GM23338 (cell line): ENCODE results near the gene GPATCH8. TPM values are rescaled to one million over a fixed set of nuclear protein-coding genes. Genes with fewer than 3 reads are reported as not detected.

Source experiments
- ATAC-seq: fragments of 200-7000 bp; cut with Tn5 transposase; 3 replicates; pipeline ENCODE4 v1.9.1; 2020
- DNase-seq: peaks from one replicate; pipeline ENCODE4 v3.0.0-alpha.2; 2015; ENCODE audit warnings: low spot score
- H2AFZ ChIP-seq: fragments of 200-600 bp; sonication (generic); 2 replicates; pipeline ENCODE4 v1.8.0; 2016; ENCODE audit warnings: antibody characterized with exemption, mild to moderate bottlenecking, moderate library complexity
- H3F3A ChIP-seq: fragments of 200-600 bp; sonication (generic); replicated peaks from 2 replicates; pipeline ENCODE4 v1.8.0; 2017; ENCODE audit warnings: antibody characterized with exemption, mixed run types, low read depth
- H3K27ac ChIP-seq: fragments of 200-600 bp; sonication (generic); 2 replicates; pipeline ENCODE4 v1.6.1; 2016; ENCODE audit warnings: low read depth
- H3K27me3 ChIP-seq: fragments of 200-600 bp; sonication (generic); 2 replicates; pipeline ENCODE4 v1.8.0; 2016; ENCODE audit warnings: mild to moderate bottlenecking, mixed run types, moderate library complexity; ENCODE audit not compliant: insufficient read depth
- H3K36me3 ChIP-seq: fragments of 200-600 bp; sonication (generic); 2 replicates; pipeline ENCODE4 v1.8.0; 2016; ENCODE audit warnings: mild to moderate bottlenecking; ENCODE audit not compliant: insufficient read depth
- H3K4me1 ChIP-seq: fragments of 200-600 bp; sonication (generic); 2 replicates; pipeline ENCODE4 v1.8.0; 2016; ENCODE audit warnings: mild to moderate bottlenecking, moderate library complexity; ENCODE audit not compliant: insufficient read depth
- H3K4me2 ChIP-seq: fragments of 200-600 bp; sonication (generic); 2 replicates; pipeline ENCODE4 v1.7.1; 2017; ENCODE audit warnings: mixed run types
- H3K4me3 ChIP-seq: fragments of 200-600 bp; sonication (generic); 2 replicates; pipeline ENCODE4 v1.6.1; 2016; ENCODE audit warnings: mixed run types
- H3K79me2 ChIP-seq: fragments of 200-600 bp; sonication (generic); replicated peaks from 2 replicates; pipeline ENCODE4 v1.8.0; 2017; ENCODE audit warnings: mild to moderate bottlenecking; ENCODE audit not compliant: insufficient read depth
- H3K9me2 ChIP-seq: fragments of 200-600 bp; sonication (generic); 2 replicates; pipeline ENCODE4 v1.8.0; 2017; ENCODE audit not compliant: insufficient read depth
- H4K20me1 ChIP-seq: fragments of 200-600 bp; sonication (generic); replicated peaks from 2 replicates; pipeline ENCODE4 v1.8.0; 2017; ENCODE audit warnings: mild to moderate bottlenecking; ENCODE audit not compliant: insufficient read depth
- H3K27ac Mint-ChIP-seq: 2 replicates; pipeline ENCODE4 v1.8.0; 2020; ENCODE audit warnings: inconsistent platforms, mild to moderate bottlenecking, moderate library complexity, mixed read lengths
- H3K27me3 Mint-ChIP-seq: 3 replicates; pipeline ENCODE4 v1.8.0; 2022; ENCODE audit warnings: low read depth, mild to moderate bottlenecking, moderate library complexity, mixed read lengths, inconsistent platforms; ENCODE audit not compliant: insufficient read depth, poor library complexity
- H3K36me3 Mint-ChIP-seq: 3 replicates; pipeline ENCODE4 v1.8.0; 2021; ENCODE audit warnings: low read depth, mild to moderate bottlenecking, inconsistent platforms, moderate library complexity, mixed read lengths
- H3K4me1 Mint-ChIP-seq: 3 replicates; pipeline ENCODE4 v1.8.0; 2020; ENCODE audit warnings: mild to moderate bottlenecking, inconsistent platforms, mixed read lengths
- H3K4me3 Mint-ChIP-seq: 3 replicates; pipeline ENCODE4 v1.8.0; 2021; ENCODE audit warnings: moderate library complexity, mild to moderate bottlenecking, inconsistent platforms, mixed read lengths
- H3K9me3 Mint-ChIP-seq: 3 replicates; pipeline ENCODE4 v1.8.0; 2020; ENCODE audit warnings: moderate library complexity, mild to moderate bottlenecking, inconsistent platforms, mixed read lengths
- CREB1 ChIP-seq: fragments of 250-450 bp; sonication (Bioruptor Pico); IDR thresholded peaks from 2 replicates; pipeline ENCODE4 v1.5.0; 2020; ENCODE audit warnings: low read depth, mild to moderate bottlenecking, moderate library complexity
- EZH2 ChIP-seq: fragments of 200-600 bp; sonication (generic); IDR thresholded peaks from one replicate; pipeline ENCODE4 v1.8.0; 2017; ENCODE audit warnings: antibody characterized with exemption, mild to moderate bottlenecking, low read depth; ENCODE audit not compliant: unreplicated experiment
- EZH2phosphoT487 ChIP-seq: fragments of 200-600 bp; sonication (generic); IDR thresholded peaks from one replicate; pipeline ENCODE4 v1.8.1; 2018; ENCODE audit warnings: antibody characterized with exemption; ENCODE audit not compliant: unreplicated experiment
- JUNB ChIP-seq: IDR thresholded peaks from one replicate; pipeline ENCODE4 v1.6.1; 2016; ENCODE audit warnings: antibody characterized with exemption; ENCODE audit not compliant: unreplicated experiment
- NANOG ChIP-seq: IDR thresholded peaks from 2 replicates; pipeline ENCODE4 v1.6.1; 2016; ENCODE audit warnings: antibody characterized with exemption, borderline replicate concordance
- POLR2AphosphoS5 ChIP-seq: IDR thresholded peaks from 2 replicates; pipeline ENCODE4 v1.6.1; 2016; ENCODE audit warnings: antibody characterized with exemption, low read depth
- STAT1 ChIP-seq: IDR thresholded peaks from one replicate; pipeline ENCODE4 v1.6.1; 2016; ENCODE audit warnings: antibody characterized with exemption; ENCODE audit not compliant: unreplicated experiment
- ZNF114 ChIP-seq: fragments of 250-450 bp; sonication (Bioruptor Pico); IDR thresholded peaks from 2 replicates; pipeline ENCODE4 v1.5.0; 2020; ENCODE audit warnings: mild to moderate bottlenecking, moderate library complexity
- ZNF331 ChIP-seq: fragments of 250-450 bp; sonication (Bioruptor Pico); IDR thresholded peaks from 2 replicates; pipeline ENCODE4 v1.5.0; 2020; ENCODE audit warnings: low read depth, mild to moderate bottlenecking, moderate library complexity
- polyA plus RNA-seq: library from polyadenylated mRNA; unstranded; fragments of >200 nt; fragmentation: Nextera tagmentation; extraction: Ambion mirVana; gene quantifications from 2 replicates; pipeline ENCODE4 v1.2.1, GENCODE V29; 2016
- total RNA-seq: library from RNA; depleted of rRNA; stranded (reverse); fragments of >200 nt; shearing (Covaris generic); gene quantifications from 2 replicates; pipeline ENCODE4 v1.2.3, GENCODE V29; 2014
- TF ChIP-seq, protein P1 (sequence below), 2 experiments: fragments of 200-600 bp in 1 of 2; sonication (generic) in 1 of 2; conservative IDR thresholded peaks; 2 replicates each; pipeline versions ENCODE4 v1.5.1 to v1.6.1; 2016 to 2017; ENCODE audit warnings: antibody characterized with exemption in 2 of 2, low read depth in 2 of 2, mild to moderate bottlenecking in 2 of 2, moderate library complexity in 1 of 2
- TF ChIP-seq, protein P2 (sequence below): fragments of 250-450 bp; sonication (Bioruptor Pico); IDR thresholded peaks from 2 replicates; pipeline ENCODE4 v1.5.0; 2020; ENCODE audit warnings: mild to moderate bottlenecking, moderate library complexity
- TF ChIP-seq, protein P3 (sequence below): IDR thresholded peaks from one replicate; pipeline ENCODE4 v1.6.1; 2018; ENCODE audit warnings: antibody characterized with exemption; ENCODE audit not compliant: unreplicated experiment
- TF ChIP-seq, protein P4 (sequence below): IDR thresholded peaks from 2 replicates; pipeline ENCODE4 v1.6.1; 2016; ENCODE audit warnings: antibody characterized with exemption

Gene GPATCH8
- total and polyA plus RNA-seq, 2 experiments from 2014 or later, result 44.4 to 76.5 TPM

DNA sequence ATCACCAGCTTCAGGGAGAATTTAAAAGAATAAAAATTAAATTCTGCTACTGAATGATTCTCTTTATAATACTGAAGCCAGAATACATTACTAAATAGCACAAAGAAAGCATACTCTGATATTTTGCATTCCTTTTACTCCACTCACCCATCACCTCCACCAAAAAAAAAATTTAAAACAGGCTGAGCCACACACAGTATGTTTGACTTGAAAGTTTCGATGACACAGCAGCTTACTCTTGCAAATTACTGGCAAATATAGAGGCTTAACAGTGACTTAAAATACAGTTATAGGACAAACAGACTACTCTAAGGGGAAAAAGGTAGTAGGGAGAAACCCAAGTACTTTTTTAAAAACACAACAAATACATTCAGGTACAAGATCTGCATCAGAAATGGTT, 39.2 kb downstream of the GPATCH8 start:
- Mint-ChIP-seq H3K4me3 (no peak overlapping the region), H3K27me3 (no peaks in the 10 kb centered on the region), H3K36me3 (peaks cover 15% of the 10 kb centered on the region; the same call in 2 of the 3 replicates), H3K4me1 (peaks cover 19% of the 10 kb centered on the region), H3K9me3 (no peaks in the 10 kb centered on the region), H3K27ac (peak overlapping the region; percentile 62)
- H3K79me2 ChIP-seq, result peaks cover 75% of the 10 kb centered on the region
- TF ChIP-seq, protein P1, sequence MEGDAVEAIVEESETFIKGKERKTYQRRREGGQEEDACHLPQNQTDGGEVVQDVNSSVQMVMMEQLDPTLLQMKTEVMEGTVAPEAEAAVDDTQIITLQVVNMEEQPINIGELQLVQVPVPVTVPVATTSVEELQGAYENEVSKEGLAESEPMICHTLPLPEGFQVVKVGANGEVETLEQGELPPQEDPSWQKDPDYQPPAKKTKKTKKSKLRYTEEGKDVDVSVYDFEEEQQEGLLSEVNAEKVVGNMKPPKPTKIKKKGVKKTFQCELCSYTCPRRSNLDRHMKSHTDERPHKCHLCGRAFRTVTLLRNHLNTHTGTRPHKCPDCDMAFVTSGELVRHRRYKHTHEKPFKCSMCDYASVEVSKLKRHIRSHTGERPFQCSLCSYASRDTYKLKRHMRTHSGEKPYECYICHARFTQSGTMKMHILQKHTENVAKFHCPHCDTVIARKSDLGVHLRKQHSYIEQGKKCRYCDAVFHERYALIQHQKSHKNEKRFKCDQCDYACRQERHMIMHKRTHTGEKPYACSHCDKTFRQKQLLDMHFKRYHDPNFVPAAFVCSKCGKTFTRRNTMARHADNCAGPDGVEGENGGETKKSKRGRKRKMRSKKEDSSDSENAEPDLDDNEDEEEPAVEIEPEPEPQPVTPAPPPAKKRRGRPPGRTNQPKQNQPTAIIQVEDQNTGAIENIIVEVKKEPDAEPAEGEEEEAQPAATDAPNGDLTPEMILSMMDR (conservative IDR thresholded peaks at IDR 0.05; ENCODE audit: low read depth in 2 of 2), result no peak
- no peak for TF ChIP-seq EZH2
- no peak for TF ChIP-seq ZNF114 (CRISPR knock-in tag)
- no peak for TF ChIP-seq POLR2AphosphoS5
- TF ChIP-seq NANOG, result no peak
- no peak for TF ChIP-seq EZH2phosphoT487
- no peak for TF ChIP-seq CREB1 (CRISPR knock-in tag)
- TF ChIP-seq, protein P2, sequence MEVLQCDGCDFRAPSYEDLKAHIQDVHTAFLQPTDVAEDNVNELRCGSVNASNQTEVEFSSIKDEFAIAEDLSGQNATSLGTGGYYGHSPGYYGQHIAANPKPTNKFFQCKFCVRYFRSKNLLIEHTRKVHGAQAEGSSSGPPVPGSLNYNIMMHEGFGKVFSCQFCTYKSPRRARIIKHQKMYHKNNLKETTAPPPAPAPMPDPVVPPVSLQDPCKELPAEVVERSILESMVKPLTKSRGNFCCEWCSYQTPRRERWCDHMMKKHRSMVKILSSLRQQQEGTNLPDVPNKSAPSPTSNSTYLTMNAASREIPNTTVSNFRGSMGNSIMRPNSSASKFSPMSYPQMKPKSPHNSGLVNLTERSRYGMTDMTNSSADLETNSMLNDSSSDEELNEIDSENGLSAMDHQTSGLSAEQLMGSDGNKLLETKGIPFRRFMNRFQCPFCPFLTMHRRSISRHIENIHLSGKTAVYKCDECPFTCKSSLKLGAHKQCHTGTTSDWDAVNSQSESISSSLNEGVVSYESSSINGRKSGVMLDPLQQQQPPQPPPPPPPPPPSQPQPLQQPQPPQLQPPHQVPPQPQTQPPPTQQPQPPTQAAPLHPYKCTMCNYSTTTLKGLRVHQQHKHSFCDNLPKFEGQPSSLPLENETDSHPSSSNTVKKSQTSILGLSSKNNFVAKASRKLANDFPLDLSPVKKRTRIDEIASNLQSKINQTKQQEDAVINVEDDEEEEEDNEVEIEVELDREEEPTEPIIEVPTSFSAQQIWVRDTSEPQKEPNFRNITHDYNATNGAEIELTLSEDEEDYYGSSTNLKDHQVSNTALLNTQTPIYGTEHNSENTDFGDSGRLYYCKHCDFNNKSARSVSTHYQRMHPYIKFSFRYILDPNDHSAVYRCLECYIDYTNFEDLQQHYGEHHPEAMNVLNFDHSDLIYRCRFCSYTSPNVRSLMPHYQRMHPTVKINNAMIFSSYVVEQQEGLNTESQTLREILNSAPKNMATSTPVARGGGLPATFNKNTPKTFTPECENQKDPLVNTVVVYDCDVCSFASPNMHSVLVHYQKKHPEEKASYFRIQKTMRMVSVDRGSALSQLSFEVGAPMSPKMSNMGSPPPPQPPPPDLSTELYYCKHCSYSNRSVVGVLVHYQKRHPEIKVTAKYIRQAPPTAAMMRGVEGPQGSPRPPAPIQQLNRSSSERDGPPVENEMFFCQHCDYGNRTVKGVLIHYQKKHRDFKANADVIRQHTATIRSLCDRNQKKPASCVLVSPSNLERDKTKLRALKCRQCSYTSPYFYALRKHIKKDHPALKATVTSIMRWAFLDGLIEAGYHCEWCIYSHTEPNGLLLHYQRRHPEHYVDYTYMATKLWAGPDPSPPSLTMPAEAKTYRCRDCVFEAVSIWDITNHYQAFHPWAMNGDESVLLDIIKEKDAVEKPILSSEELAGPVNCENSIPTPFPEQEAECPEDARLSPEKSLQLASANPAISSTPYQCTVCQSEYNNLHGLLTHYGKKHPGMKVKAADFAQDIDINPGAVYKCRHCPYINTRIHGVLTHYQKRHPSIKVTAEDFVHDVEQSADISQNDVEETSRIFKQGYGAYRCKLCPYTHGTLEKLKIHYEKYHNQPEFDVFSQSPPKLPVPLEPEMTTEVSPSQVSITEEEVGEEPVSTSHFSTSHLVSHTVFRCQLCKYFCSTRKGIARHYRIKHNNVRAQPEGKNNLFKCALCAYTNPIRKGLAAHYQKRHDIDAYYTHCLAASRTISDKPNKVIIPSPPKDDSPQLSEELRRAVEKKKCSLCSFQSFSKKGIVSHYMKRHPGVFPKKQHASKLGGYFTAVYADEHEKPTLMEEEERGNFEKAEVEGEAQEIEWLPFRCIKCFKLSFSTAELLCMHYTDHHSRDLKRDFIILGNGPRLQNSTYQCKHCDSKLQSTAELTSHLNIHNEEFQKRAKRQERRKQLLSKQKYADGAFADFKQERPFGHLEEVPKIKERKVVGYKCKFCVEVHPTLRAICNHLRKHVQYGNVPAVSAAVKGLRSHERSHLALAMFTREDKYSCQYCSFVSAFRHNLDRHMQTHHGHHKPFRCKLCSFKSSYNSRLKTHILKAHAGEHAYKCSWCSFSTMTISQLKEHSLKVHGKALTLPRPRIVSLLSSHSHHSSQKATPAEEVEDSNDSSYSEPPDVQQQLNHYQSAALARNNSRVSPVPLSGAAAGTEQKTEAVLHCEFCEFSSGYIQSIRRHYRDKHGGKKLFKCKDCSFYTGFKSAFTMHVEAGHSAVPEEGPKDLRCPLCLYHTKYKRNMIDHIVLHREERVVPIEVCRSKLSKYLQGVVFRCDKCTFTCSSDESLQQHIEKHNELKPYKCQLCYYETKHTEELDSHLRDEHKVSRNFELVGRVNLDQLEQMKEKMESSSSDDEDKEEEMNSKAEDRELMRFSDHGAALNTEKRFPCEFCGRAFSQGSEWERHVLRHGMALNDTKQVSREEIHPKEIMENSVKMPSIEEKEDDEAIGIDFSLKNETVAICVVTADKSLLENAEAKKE (CRISPR knock-in tag), result no peak
- TF ChIP-seq STAT1, result no peak
- TF ChIP-seq ZNF331 (CRISPR knock-in tag), result no peak
- TF ChIP-seq, protein P3, sequence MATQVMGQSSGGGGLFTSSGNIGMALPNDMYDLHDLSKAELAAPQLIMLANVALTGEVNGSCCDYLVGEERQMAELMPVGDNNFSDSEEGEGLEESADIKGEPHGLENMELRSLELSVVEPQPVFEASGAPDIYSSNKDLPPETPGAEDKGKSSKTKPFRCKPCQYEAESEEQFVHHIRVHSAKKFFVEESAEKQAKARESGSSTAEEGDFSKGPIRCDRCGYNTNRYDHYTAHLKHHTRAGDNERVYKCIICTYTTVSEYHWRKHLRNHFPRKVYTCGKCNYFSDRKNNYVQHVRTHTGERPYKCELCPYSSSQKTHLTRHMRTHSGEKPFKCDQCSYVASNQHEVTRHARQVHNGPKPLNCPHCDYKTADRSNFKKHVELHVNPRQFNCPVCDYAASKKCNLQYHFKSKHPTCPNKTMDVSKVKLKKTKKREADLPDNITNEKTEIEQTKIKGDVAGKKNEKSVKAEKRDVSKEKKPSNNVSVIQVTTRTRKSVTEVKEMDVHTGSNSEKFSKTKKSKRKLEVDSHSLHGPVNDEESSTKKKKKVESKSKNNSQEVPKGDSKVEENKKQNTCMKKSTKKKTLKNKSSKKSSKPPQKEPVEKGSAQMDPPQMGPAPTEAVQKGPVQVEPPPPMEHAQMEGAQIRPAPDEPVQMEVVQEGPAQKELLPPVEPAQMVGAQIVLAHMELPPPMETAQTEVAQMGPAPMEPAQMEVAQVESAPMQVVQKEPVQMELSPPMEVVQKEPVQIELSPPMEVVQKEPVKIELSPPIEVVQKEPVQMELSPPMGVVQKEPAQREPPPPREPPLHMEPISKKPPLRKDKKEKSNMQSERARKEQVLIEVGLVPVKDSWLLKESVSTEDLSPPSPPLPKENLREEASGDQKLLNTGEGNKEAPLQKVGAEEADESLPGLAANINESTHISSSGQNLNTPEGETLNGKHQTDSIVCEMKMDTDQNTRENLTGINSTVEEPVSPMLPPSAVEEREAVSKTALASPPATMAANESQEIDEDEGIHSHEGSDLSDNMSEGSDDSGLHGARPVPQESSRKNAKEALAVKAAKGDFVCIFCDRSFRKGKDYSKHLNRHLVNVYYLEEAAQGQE, result no peak
- no peak for TF ChIP-seq JUNB
- TF ChIP-seq, protein P4, sequence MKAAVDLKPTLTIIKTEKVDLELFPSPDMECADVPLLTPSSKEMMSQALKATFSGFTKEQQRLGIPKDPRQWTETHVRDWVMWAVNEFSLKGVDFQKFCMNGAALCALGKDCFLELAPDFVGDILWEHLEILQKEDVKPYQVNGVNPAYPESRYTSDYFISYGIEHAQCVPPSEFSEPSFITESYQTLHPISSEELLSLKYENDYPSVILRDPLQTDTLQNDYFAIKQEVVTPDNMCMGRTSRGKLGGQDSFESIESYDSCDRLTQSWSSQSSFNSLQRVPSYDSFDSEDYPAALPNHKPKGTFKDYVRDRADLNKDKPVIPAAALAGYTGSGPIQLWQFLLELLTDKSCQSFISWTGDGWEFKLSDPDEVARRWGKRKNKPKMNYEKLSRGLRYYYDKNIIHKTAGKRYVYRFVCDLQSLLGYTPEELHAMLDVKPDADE, result no peak
- H3K4me3 ChIP-seq, result no peak overlapping the region
- no peaks in the 10 kb centered on the region for H3K36me3 ChIP-seq
- H3K27ac ChIP-seq, result no peak overlapping the region
- peaks cover 54% of the 10 kb centered on the region for H4K20me1 ChIP-seq
- DNase-seq, result no peak
- H2AFZ ChIP-seq, result no peak overlapping the region
- no peak overlapping the region for H3K4me2 ChIP-seq
- H3F3A ChIP-seq, result no peaks in the 10 kb centered on the region
- ATAC-seq, result no peak
- H3K27me3 ChIP-seq, result no peaks in the 10 kb centered on the region
- H3K4me1 ChIP-seq, result peaks cover 3% of the 10 kb centered on the region; the same call in 1 of the 2 replicates
- no peaks in the 10 kb centered on the region for H3K9me2 ChIP-seq
